H1 (cell line): Measurements from ENCODE around the gene EHD4. TPM values are rescaled to one million over a fixed set of nuclear protein-coding genes. Genes with fewer than 3 reads are reported as not detected.

ENCODE experiments used
- CTCF ChIA-PET: fragments of 300-600 bp; sonication (Branson Sonifier 250); formaldehyde crosslinking; loops from one replicate; lab custom pipeline; 2021; ENCODE audit not compliant: partially characterized antibody; lab: Charles Lee
- POLR2A ChIA-PET: fragments of 300-600 bp; sonication (Branson Sonifier 250); formaldehyde crosslinking; loops from one replicate; lab custom pipeline; 2021; ENCODE audit warnings: inconsistent platforms; ENCODE audit not compliant: partially characterized antibody; lab: Charles Lee
- DNase-seq, 2 experiments: peaks; one replicate each; pipeline versions ENCODE4 v3.0.0 to v3.0.0-alpha.2; 2010 to 2022; ENCODE audit warnings: low spot score in 2 of 2, low read depth in 1 of 2, mixed read lengths in 1 of 2
- FAIRE-seq: peaks from 2 replicates; lab custom pipeline; 2011; peaks lifted over from hg19 to GRCh38; lab: Jason Lieb, UNC
- H2AFZ ChIP-seq: 2 replicates; pipeline ENCODE4 v1.8.1; 2012; ENCODE audit warnings: low read length, inconsistent platforms
- H2AK5ac ChIP-seq: 2 replicates; pipeline ENCODE4 v1.6.1; 2013; ENCODE audit warnings: low read depth, low read length
- H2BK120ac ChIP-seq: replicated peaks from 2 replicates; pipeline ENCODE3; 2013; ENCODE audit warnings: low read depth, low read length, inconsistent platforms
- H2BK12ac ChIP-seq: 2 replicates; pipeline ENCODE4 v1.6.1; 2013; ENCODE audit warnings: low read depth, low read length
- H2BK15ac ChIP-seq: 2 replicates; pipeline ENCODE4 v1.6.1; 2013; ENCODE audit warnings: low read length
- H2BK20ac ChIP-seq: 2 replicates; pipeline ENCODE4 v1.6.1; 2013; ENCODE audit warnings: low read length
- H2BK5ac ChIP-seq: 2 replicates; pipeline ENCODE4 v1.6.1; 2013; ENCODE audit warnings: low read depth, low read length
- H3K14ac ChIP-seq: 2 replicates; pipeline ENCODE4 v1.6.1; 2013; ENCODE audit warnings: inconsistent platforms; ENCODE audit not compliant: insufficient read length
- H3K18ac ChIP-seq: 2 replicates; pipeline ENCODE4 v1.6.1; 2013; ENCODE audit warnings: low read length; ENCODE audit errors: extremely low read depth
- H3K23ac ChIP-seq: 2 replicates; pipeline ENCODE4 v1.6.1; 2013; ENCODE audit warnings: inconsistent platforms; ENCODE audit not compliant: insufficient read length
- H3K23me2 ChIP-seq: 2 replicates; pipeline ENCODE4 v1.6.1; 2013; ENCODE audit warnings: low read depth, low read length
- H3K27ac ChIP-seq: 2 replicates; pipeline ENCODE4 v1.6.1; 2011; ENCODE audit warnings: low read depth, low read length, inconsistent platforms
- H3K27me3 ChIP-seq, 4 experiments: replicated peaks in 1 of 4; 1 replicate in 1 of 4; 2 replicates in 3 of 4; pipeline versions ENCODE4 v1.6.1 to v1.8.1; 2011 to 2013; ENCODE audit warnings: low read length in 3 of 4, mild to moderate bottlenecking in 3 of 4, inconsistent platforms in 2 of 4, mixed read lengths in 2 of 4, moderate library complexity in 1 of 4; ENCODE audit not compliant: control insufficient read depth in 3 of 4, insufficient read depth in 3 of 4; ENCODE audit errors: extremely low read depth in 1 of 4
- H3K36me3 ChIP-seq, 4 experiments: 2 replicates each; pipeline versions ENCODE4 v1.6.1 to v1.8.1; 2011 to 2013; ENCODE audit warnings: mild to moderate bottlenecking in 4 of 4, low read length in 3 of 4, moderate library complexity in 2 of 4, control low read depth in 1 of 4, inconsistent platforms in 1 of 4; ENCODE audit not compliant: insufficient read depth in 4 of 4, control insufficient read depth in 2 of 4
- H3K4ac ChIP-seq: replicated peaks from 2 replicates; pipeline ENCODE3; 2013; ENCODE audit warnings: low read length, low read depth, mixed read lengths, inconsistent platforms; ENCODE audit not compliant: insufficient read length
- H3K4me1 ChIP-seq, 4 experiments: replicated peaks in 1 of 4; 1 replicate in 1 of 4; 2 replicates in 3 of 4; pipeline versions ENCODE4 v1.6.1 to v1.8.1; 2011 to 2013; ENCODE audit warnings: low read length in 3 of 4, inconsistent platforms in 2 of 4, mixed read lengths in 1 of 4; ENCODE audit not compliant: insufficient read depth in 4 of 4, control insufficient read depth in 3 of 4
- H3K4me2 ChIP-seq, 2 experiments: 2 replicates each; pipeline versions ENCODE4 v1.6.1 to v1.8.1; 2011 to 2013; ENCODE audit warnings: low read depth in 2 of 2, low read length in 2 of 2, control low read depth in 1 of 2, inconsistent platforms in 1 of 2, mild to moderate bottlenecking in 1 of 2; ENCODE audit not compliant: insufficient read depth in 1 of 2
- H3K4me3 ChIP-seq, 4 experiments: fragments of 200-600, 300-600 bp in 1 of 4; sonication (generic), shearing (Covaris generic), sonication (Bioruptor Twin) in 1 of 4; 2 replicates each; pipeline versions ENCODE4 v1.5.1 to v1.8.1; 2011 to 2016; ENCODE audit warnings: low read length in 4 of 4, low read depth in 3 of 4, control low read depth in 2 of 4, inconsistent platforms in 2 of 4, mild to moderate bottlenecking in 2 of 4, mixed read lengths in 1 of 4, moderate library complexity in 1 of 4; ENCODE audit not compliant: insufficient read depth in 2 of 4; ENCODE audit errors: extremely low read depth in 1 of 4
- H3K56ac ChIP-seq: replicated peaks from 2 replicates; pipeline ENCODE3; 2013; ENCODE audit warnings: low read depth, mild to moderate bottlenecking, mixed read lengths, low read length, inconsistent platforms; ENCODE audit not compliant: insufficient read length
- H3K79me1 ChIP-seq: 2 replicates; pipeline ENCODE4 v1.6.1; 2013; ENCODE audit warnings: low read depth, low read length, control low read depth
- H3K79me2 ChIP-seq, 2 experiments: 2 replicates each; pipeline versions ENCODE4 v1.6.1 to v1.8.1; 2012 to 2013; ENCODE audit warnings: low read length in 2 of 2, mild to moderate bottlenecking in 2 of 2, inconsistent platforms in 1 of 2; ENCODE audit not compliant: insufficient read depth in 2 of 2, control insufficient read depth in 1 of 2
- H3K9ac ChIP-seq, 4 experiments: replicated peaks in 1 of 4; 1 replicate in 1 of 4; 2 replicates in 3 of 4; pipeline versions ENCODE4 v1.6.1 to v1.8.1; 2011 to 2013; ENCODE audit warnings: low read depth in 3 of 4, low read length in 3 of 4, control low read depth in 2 of 4, mild to moderate bottlenecking in 2 of 4, moderate library complexity in 2 of 4, inconsistent platforms in 1 of 4; ENCODE audit errors: extremely low read depth in 1 of 4
- H3K9me3 ChIP-seq, 2 experiments: 2 replicates each; pipeline versions ENCODE4 v1.6.1 to v1.8.1; 2012 to 2013; ENCODE audit warnings: mild to moderate bottlenecking in 2 of 2, moderate library complexity in 2 of 2, control low read depth in 1 of 2, inconsistent platforms in 1 of 2, low read depth in 1 of 2, low read length in 1 of 2, mixed read lengths in 1 of 2; ENCODE audit not compliant: insufficient read depth in 2 of 2
- H4K20me1 ChIP-seq, 2 experiments: replicated peaks in 1 of 2; 2 replicates each; pipeline versions ENCODE3 to v1.8.1; 2011 to 2013; ENCODE audit warnings: inconsistent platforms in 2 of 2, low read length in 2 of 2, mild to moderate bottlenecking in 1 of 2; ENCODE audit not compliant: insufficient read depth in 2 of 2, control insufficient read depth in 1 of 2
- H4K5ac ChIP-seq: 2 replicates; pipeline ENCODE4 v1.6.1; 2013; ENCODE audit warnings: low read length, low read depth, mixed read lengths, inconsistent platforms; ENCODE audit not compliant: insufficient read length
- H4K8ac ChIP-seq: 2 replicates; pipeline ENCODE4 v1.8.0; 2013; ENCODE audit warnings: mild to moderate bottlenecking, moderate library complexity, low read length, inconsistent platforms; ENCODE audit not compliant: insufficient read depth; ENCODE audit errors: extremely low read depth
- H4K91ac ChIP-seq: replicated peaks from 2 replicates; pipeline ENCODE3; 2013; ENCODE audit warnings: low read length, mixed read lengths, inconsistent platforms; ENCODE audit not compliant: insufficient read length
- CBX5 ChIP-seq: fragments of 300-800, 300-1000 bp; sonication (generic); IDR thresholded peaks from 2 replicates; pipeline ENCODE4 v1.7.1; 2016; ENCODE audit warnings: antibody characterized with exemption, low read length, low read depth
- CREB1 ChIP-seq: IDR thresholded peaks from 2 replicates; pipeline ENCODE4 v1.6.1; 2012; ENCODE audit warnings: inconsistent platforms
- WGBS, 2 experiments: shearing (Covaris generic) in 1 of 2; methylation state at CpG; one replicate each; pipeline versions ENCODE4 v1.1.6 to v1.1.7; 2013 to 2015; ENCODE audit warnings: low lambda C conversion rate in 2 of 2, mixed read lengths in 2 of 2, inconsistent platforms in 1 of 2, low coverage in 1 of 2, missing lambda C conversion rate in 1 of 2; ENCODE audit not compliant: insufficient replicate concordance in 2 of 2, insufficient coverage in 1 of 2, insufficient read length in 1 of 2; ENCODE audit errors: extremely low coverage in 1 of 2, missing lambda C conversion rate in 1 of 2; 5-methylcytosine and 5-hydroxymethylcytosine counted together
- polyA plus RNA-seq, 7 experiments: library from polyadenylated mRNA; depleted of rRNA in 3 of 7; stranded (reverse) in 5 of 7; unstranded in 2 of 7; fragments of >200 nt in 5 of 7; fragments of 200-250 nt in 2 of 7; gene quantifications; 1 replicate in 5 of 7; 2 replicates in 1 of 7; 4 replicates in 1 of 7; pipeline versions ENCODE4 v1.2.1 to v1.2.3, GENCODE V29; 2011 to 2013; ENCODE audit warnings: missing spikeins in 2 of 7, mixed read lengths in 2 of 7
- total RNA-seq: library from RNA; stranded (reverse); fragmentation: NEBNext Ultra II Directional; extraction: Animal tissue kit (Norgen Biotek cat#: 25700); gene quantifications from 2 replicates; pipeline ENCODE4 v1.2.1, GENCODE V29; 2021
- TF ChIP-seq, protein P1 (sequence below), 3 experiments: IDR thresholded peaks; 1 replicate in 2 of 3; 2 replicates in 1 of 3; pipeline versions ENCODE4 v1.5.1 to v1.6.1; 2011; ENCODE audit warnings: low read length in 3 of 3, mild to moderate bottlenecking in 3 of 3, inconsistent platforms in 2 of 3, low read depth in 1 of 3, moderate library complexity in 1 of 3; ENCODE audit not compliant: insufficient read depth in 1 of 3; ENCODE audit errors: control extremely low read depth in 1 of 3

Gene EHD4
- total and polyA plus RNA-seq, 2 of the 8 experiments (the other 6 are each of a cell fraction or from before 2014, with no cell fraction given) = 17.5 to 24.5 TPM

DNA sequence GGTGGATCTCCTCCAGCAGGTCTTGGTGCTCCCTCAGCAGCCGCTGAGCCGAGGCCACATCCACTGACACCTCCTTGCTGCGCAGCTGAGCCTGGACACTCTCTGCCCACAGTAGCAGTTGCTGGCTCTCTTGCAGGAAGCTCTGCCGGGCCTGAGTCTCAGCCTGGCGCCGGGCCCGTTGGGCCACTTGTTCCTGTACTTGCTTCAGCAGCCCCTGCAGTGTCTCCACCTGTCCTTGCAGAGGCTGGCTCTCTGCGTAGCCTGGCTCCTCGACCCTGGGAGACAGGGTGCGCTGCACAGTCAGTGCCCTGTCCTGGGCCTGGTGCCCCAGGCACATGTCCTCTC is 94.0 kb downstream of the EHD4 start:
- POLR2A ChIA-PET = no interaction called here
- peak overlapping the region; percentile 14; the same call in 1 of the 2 replicates for H4K8ac ChIP-seq
- no peak overlapping the region for H3K18ac ChIP-seq
- no peak overlapping the region for H2AFZ ChIP-seq
- H3K79me1 ChIP-seq = no peaks in the 10 kb centered on the region
- no peak overlapping the region for H3K4me2 ChIP-seq
- FAIRE-seq = no peak
- no peak overlapping the region for H3K23ac ChIP-seq
- no peaks in the 10 kb centered on the region for H3K36me3 ChIP-seq
- no peak overlapping the region for H2BK120ac ChIP-seq
- no peak overlapping the region for H2BK20ac ChIP-seq
- 0 out of 2 replicates have a peak overlapping the region, but pooled peaks have one; percentile 27 for H2BK12ac ChIP-seq
- no peak overlapping the region for H4K5ac ChIP-seq
- H3K79me2 ChIP-seq = no peaks in the 10 kb centered on the region
- H3K56ac ChIP-seq = no peak overlapping the region
- WGBS, 2 experiments = 99% methylated on average over 10 of the region's 10 CpGs; no CpG with 5 or more reads in 1 of the 2 experiments
- H4K20me1 ChIP-seq = peaks cover 0 to 2% of the 10 kb centered on the region in 2 experiments
- H3K14ac ChIP-seq = no peak overlapping the region
- H2AK5ac ChIP-seq = no peak overlapping the region
- TF ChIP-seq CREB1 (no peak), CBX5 (no peak)
- TF ChIP-seq, protein P1, sequence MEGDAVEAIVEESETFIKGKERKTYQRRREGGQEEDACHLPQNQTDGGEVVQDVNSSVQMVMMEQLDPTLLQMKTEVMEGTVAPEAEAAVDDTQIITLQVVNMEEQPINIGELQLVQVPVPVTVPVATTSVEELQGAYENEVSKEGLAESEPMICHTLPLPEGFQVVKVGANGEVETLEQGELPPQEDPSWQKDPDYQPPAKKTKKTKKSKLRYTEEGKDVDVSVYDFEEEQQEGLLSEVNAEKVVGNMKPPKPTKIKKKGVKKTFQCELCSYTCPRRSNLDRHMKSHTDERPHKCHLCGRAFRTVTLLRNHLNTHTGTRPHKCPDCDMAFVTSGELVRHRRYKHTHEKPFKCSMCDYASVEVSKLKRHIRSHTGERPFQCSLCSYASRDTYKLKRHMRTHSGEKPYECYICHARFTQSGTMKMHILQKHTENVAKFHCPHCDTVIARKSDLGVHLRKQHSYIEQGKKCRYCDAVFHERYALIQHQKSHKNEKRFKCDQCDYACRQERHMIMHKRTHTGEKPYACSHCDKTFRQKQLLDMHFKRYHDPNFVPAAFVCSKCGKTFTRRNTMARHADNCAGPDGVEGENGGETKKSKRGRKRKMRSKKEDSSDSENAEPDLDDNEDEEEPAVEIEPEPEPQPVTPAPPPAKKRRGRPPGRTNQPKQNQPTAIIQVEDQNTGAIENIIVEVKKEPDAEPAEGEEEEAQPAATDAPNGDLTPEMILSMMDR (IDR thresholded peaks at IDR 0.05; ENCODE audit: control extremely low read depth in 1 of 3, insufficient read depth in 1 of 3, low read depth in 1 of 3, low read length in 3 of 3) = no peak
- TF ChIP-seq, all 59 proteins: peak for 0
- no peak for DNase-seq
- Histone ChIP-seq H4K91ac (no peak overlapping the region), H3K9ac (no peak overlapping the region), H3K4me3 (no peak overlapping the region), H3K27ac (no peak overlapping the region), H3K9me3 (no peaks in the 10 kb centered on the region), H3K23me2 (peaks cover 4% of the 10 kb centered on the region; the same call in 1 of the 2 replicates), H3K4ac (no peak overlapping the region), H2BK15ac (no peak overlapping the region), H3K27me3 (peaks cover 21 to 33% (median 28%) of the 10 kb centered on the region in 4 experiments), H3K4me1 (peaks cover 0 to 8% (median 4%) of the 10 kb centered on the region in 4 experiments; a peak in 5 of 7 replicates), H2BK5ac (no peak overlapping the region)
- CTCF ChIA-PET = interaction anchor here (0.8 to 7.9 kb wide), 4 partner anchors 9 to 25 kb away, joined by 3 to 58 read pairs (median 4); no protein-coding TSS in a partner anchor
